DND-41 (cell line): ENCODE data around the gene ACO1.

Experiments used
- CTCF ChIP-seq: IDR thresholded peaks from 2 replicates; pipeline ENCODE4 v1.5.1; 2012; ENCODE audit warnings: borderline replicate concordance, low read length, moderate library complexity, mild to moderate bottlenecking; ENCODE audit not compliant: poor library complexity, severe bottlenecking; ENCODE audit errors: extremely low read depth
- EZH2 ChIP-seq: IDR thresholded peaks from 3 replicates; pipeline ENCODE4 v1.6.1; 2012; ENCODE audit warnings: borderline replicate concordance, low read depth, mild to moderate bottlenecking, moderate library complexity, low read length, inconsistent platforms; ENCODE audit not compliant: severe bottlenecking

- peak; percentile 88 for TF ChIP-seq CTCF
- no peak for TF ChIP-seq EZH2
These were observed 5.3 kb upstream of the ACO1 start for GRCh38 chr9:32378993-32379729.
